Left renal pelvis (tissue), 4 donors: ENCODE results near the gene OR2V2. TPM values are rescaled to one million over a fixed set of nuclear protein-coding genes. Genes with fewer than 3 reads are reported as not detected.
"Not testable (repeated sequence)": the region's sequence is repeated elsewhere in the genome, so short reads cannot be mapped to it uniquely, and the experiment has no call there.

Experiments used
- DNase-seq, 4 donors: peaks; one replicate each; pipeline ENCODE4 v3.0.0-alpha.2; 2013; ENCODE audit warnings: low read depth in 4 of 4, low spot score in 3 of 4
- polyA plus RNA-seq, 4 donors: library from polyadenylated mRNA; unstranded; fragments of 120-200 nt; gene quantifications; one replicate each; pipeline ENCODE4 v1.2.1, GENCODE V29; 2013; ENCODE audit not compliant: insufficient read length in 4 of 4

The OR2V2 gene
- under 1 TPM in 2 of 4 donors, not detected in 2; 0.05 to 0.06 TPM for polyA plus RNA-seq

- DNase-seq: not testable (repeated sequence)
Observed at GRCh38 chr5:181146927-181147636, at the start of gene OR2V2. OR2V2 (plus strand) TSS chr5:181147586; CDS start chr5:181154943, 7,357 bp downstream.

GRCh38 chr5:181097759-181098491 lies 49.5 kb upstream of the OR2V2 start:
- not testable (repeated sequence) for DNase-seq

- no peak for DNase-seq
Observed at GRCh38 chr5:181098762-181099601, 48.4 kb upstream of the OR2V2 start.

- DNase-seq: no peak
Observed at GRCh38 chr5:181099602-181100086, 47.7 kb upstream of the OR2V2 start.

- DNase-seq: no peak
Observed at GRCh38 chr5:181100121-181100875, 47.1 kb upstream of the OR2V2 start.

GRCh38 chr5:181101030-181101641 lies 46.2 kb upstream of the OR2V2 start:
- DNase-seq: not testable (repeated sequence)

GRCh38 chr5:181101930-181102674 lies 45.3 kb upstream of the OR2V2 start:
- not testable (repeated sequence) for DNase-seq

- DNase-seq: not testable (repeated sequence)
Observed at GRCh38 chr5:181104259-181104568, 43.2 kb upstream of the OR2V2 start.

GRCh38 chr5:181104606-181105390 lies 42.6 kb upstream of the OR2V2 start:
- DNase-seq: not testable (repeated sequence)

- no peak for DNase-seq
Observed at GRCh38 chr5:181105391-181106025, 41.9 kb upstream of the OR2V2 start.

- DNase-seq: no peak
Observed at GRCh38 chr5:181107699-181108098, 39.7 kb upstream of the OR2V2 start.

GRCh38 chr5:181108578-181109165 lies 38.7 kb upstream of the OR2V2 start:
- DNase-seq: no peak

GRCh38 chr5:181109489-181110013 lies 37.8 kb upstream of the OR2V2 start:
- DNase-seq: no peak

- no peak for DNase-seq
Observed at GRCh38 chr5:181111010-181111409, 36.4 kb upstream of the OR2V2 start.

- DNase-seq: no peak
Observed at GRCh38 chr5:181112476-181112875, 34.9 kb upstream of the OR2V2 start.

- not testable (repeated sequence) for DNase-seq
Observed at GRCh38 chr5:181113572-181113971, 33.8 kb upstream of the OR2V2 start.

- no peak for DNase-seq
Observed at GRCh38 chr5:181114284-181114843, 33.0 kb upstream of the OR2V2 start.
